ENCODE data around the gene HRH3. TPM values are rescaled to one million over a fixed set of nuclear protein-coding genes. Genes with fewer than 3 reads are reported as not detected.
A peak's percentile ranks its signal among the peaks of the same experiment; 100 is the strongest.

HRH3 gene
- total RNA-seq, 1 donor from 2014 or later = 0.07 TPM

DNA sequence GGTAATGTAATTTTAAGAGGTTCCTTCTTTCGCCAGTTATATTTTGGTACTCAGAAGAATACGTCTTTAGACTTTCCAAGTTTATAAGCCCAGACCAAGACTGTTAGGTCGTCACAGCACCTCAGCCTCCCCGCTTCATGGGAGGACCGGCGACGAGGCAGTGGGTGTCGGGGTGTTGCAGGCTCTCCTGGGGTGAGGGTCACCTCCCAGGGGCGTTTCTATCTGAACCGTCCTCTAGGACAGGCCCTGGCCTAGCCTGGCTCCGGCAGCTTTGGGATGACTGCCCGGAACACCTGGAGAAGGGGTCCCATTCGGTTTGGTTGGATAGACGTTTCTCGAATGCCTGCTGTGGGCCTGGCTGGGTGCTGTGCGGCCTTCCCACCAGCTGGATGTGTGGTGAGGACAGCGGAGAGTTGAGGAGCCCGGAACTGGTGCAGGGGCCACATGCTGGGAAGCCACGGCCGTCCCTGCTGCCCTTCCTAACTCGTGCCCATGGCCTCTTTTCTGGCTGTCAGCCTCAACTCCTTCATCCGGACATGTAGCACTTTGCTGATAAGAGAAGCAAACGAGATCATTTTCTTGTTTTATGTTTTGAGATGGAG lies 19.3 kb upstream of the HRH3 start:
- Mint-ChIP-seq H3K36me3 (ENCODE audit: low read depth, unreplicated experiment) (peaks cover 14% of the 10 kb centered on the region), H3K9me3 (ENCODE audit: unreplicated experiment) (no peaks in the 10 kb centered on the region), H3K27ac (ENCODE audit: unreplicated experiment) (peak overlapping the region; percentile 66), H3K4me1 (ENCODE audit: low read depth, unreplicated experiment) (peaks cover 10% of the 10 kb centered on the region), H3K27me3 (ENCODE audit: low read depth, unreplicated experiment) (no peaks in the 10 kb centered on the region), H3K4me3 (ENCODE audit: unreplicated experiment) (peak overlapping the region; percentile 92)
- peaks cover 53% of the 10 kb centered on the region for H4K20me1 ChIP-seq (ENCODE audit: insufficient read depth, low read length)
- peaks cover 54% of the 10 kb centered on the region for H3K79me2 ChIP-seq (ENCODE audit: insufficient read depth, low read length)
- no peak for TF ChIP-seq EZH2 (IDR thresholded peaks at IDR 0.05; ENCODE audit: insufficient read depth, low read length)
- TF ChIP-seq, protein P1, sequence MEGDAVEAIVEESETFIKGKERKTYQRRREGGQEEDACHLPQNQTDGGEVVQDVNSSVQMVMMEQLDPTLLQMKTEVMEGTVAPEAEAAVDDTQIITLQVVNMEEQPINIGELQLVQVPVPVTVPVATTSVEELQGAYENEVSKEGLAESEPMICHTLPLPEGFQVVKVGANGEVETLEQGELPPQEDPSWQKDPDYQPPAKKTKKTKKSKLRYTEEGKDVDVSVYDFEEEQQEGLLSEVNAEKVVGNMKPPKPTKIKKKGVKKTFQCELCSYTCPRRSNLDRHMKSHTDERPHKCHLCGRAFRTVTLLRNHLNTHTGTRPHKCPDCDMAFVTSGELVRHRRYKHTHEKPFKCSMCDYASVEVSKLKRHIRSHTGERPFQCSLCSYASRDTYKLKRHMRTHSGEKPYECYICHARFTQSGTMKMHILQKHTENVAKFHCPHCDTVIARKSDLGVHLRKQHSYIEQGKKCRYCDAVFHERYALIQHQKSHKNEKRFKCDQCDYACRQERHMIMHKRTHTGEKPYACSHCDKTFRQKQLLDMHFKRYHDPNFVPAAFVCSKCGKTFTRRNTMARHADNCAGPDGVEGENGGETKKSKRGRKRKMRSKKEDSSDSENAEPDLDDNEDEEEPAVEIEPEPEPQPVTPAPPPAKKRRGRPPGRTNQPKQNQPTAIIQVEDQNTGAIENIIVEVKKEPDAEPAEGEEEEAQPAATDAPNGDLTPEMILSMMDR (IDR thresholded peaks at IDR 0.05; ENCODE audit: insufficient read depth, low read depth, low read length) = no peak
- H3K27me3 ChIP-seq (ENCODE audit: insufficient read depth, low read length) = no peaks in the 10 kb centered on the region
- H3K4me2 ChIP-seq (ENCODE audit: low read length) = peak overlapping the region; percentile 86
- no peaks in the 10 kb centered on the region for H3K36me3 ChIP-seq (ENCODE audit: insufficient read depth, low read length)
- DNase-seq (ENCODE audit: low read depth) (peak; percentile 1), FAIRE-seq (no peak)
- H3K4me1 ChIP-seq (ENCODE audit: insufficient read depth, low read length) = peaks cover 9% of the 10 kb centered on the region
- H3K4me3 ChIP-seq (ENCODE audit: insufficient read depth, low read depth, low read length) = peak overlapping the region; percentile 67
- H2AFZ ChIP-seq (ENCODE audit: low read depth, low read length) = peak overlapping the region; percentile 69
- no peaks in the 10 kb centered on the region for H3K9me3 ChIP-seq (ENCODE audit: insufficient read depth, low read depth, low read length)
- H3K27ac ChIP-seq (ENCODE audit: low read depth, low read length) = no peak overlapping the region
- peak overlapping the region; percentile 79 for H3K9ac ChIP-seq (ENCODE audit: low read length)

DNA sequence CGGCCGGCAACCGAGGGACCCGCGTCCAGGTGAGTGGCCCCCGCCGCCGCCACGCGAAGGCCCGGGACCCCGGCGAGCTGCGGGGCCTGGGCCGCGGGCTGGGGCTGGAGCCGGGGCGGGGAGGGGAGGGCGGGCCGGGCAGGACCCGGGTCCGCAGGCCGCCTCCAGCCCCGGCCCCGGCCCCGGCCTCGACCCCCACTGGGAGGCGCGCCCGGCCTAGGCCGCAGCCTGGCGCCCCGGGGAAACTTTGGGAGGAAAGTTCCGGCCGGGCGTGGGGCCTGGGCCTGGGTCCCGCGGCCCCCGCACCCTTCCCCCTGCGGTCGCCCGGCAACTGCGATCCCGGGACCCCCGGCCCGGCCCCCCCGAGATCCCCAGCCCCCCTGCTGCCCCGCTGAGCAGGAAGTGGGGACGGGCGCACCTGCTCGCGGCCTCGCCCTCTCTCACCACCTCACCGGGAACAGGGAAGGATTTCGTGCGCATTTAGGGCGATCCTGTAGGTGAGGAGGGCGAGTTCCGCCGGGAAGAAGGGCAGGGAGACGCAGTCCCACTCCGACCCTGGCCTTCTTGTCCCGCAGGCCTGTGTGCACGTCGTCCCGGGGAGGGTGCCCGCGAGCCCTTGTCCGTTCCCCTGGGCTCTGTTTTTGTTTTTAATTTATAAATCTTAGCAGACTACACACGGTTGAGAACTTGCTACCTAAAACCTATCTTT lies 18.6 kb upstream of the HRH3 start:
- TF ChIP-seq EZH2 (IDR thresholded peaks at IDR 0.05; ENCODE audit: insufficient read depth, low read length) = no peak
- TF ChIP-seq, protein P1 (IDR thresholded peaks at IDR 0.05; ENCODE audit: insufficient read depth, low read depth, low read length) = no peak
- Mint-ChIP-seq H3K9me3 (ENCODE audit: unreplicated experiment) (peaks cover 2% of the 10 kb centered on the region), H3K4me1 (ENCODE audit: low read depth, unreplicated experiment) (peaks cover 10% of the 10 kb centered on the region), H3K27me3 (ENCODE audit: low read depth, unreplicated experiment) (peaks cover under 1% of the 10 kb centered on the region), H3K27ac (ENCODE audit: unreplicated experiment) (peak overlapping the region; percentile 66), H3K4me3 (ENCODE audit: unreplicated experiment) (peak overlapping the region; percentile 92), H3K36me3 (ENCODE audit: low read depth, unreplicated experiment) (peaks cover 11% of the 10 kb centered on the region)
- DNase-seq (ENCODE audit: low read depth) (no peak), FAIRE-seq (no peak)
- Histone ChIP-seq H3K79me2 (ENCODE audit: insufficient read depth, low read length) (peaks cover 47% of the 10 kb centered on the region), H3K36me3 (ENCODE audit: insufficient read depth, low read length) (no peaks in the 10 kb centered on the region), H3K4me2 (ENCODE audit: low read length) (peak overlapping the region; percentile 86), H3K9me3 (ENCODE audit: insufficient read depth, low read depth, low read length) (peaks cover 2% of the 10 kb centered on the region), H3K27ac (ENCODE audit: low read depth, low read length) (no peak overlapping the region), H3K4me1 (ENCODE audit: insufficient read depth, low read length) (peaks cover 9% of the 10 kb centered on the region), H4K20me1 (ENCODE audit: insufficient read depth, low read length) (peaks cover 46% of the 10 kb centered on the region), H2AFZ (ENCODE audit: low read depth, low read length) (peak overlapping the region; percentile 69), H3K4me3 (ENCODE audit: insufficient read depth, low read depth, low read length) (peak overlapping the region; percentile 67), H3K27me3 (ENCODE audit: insufficient read depth, low read length) (no peaks in the 10 kb centered on the region), H3K9ac (ENCODE audit: low read length) (peak overlapping the region; percentile 79)

Data from astrocyte (in vitro differentiated cells and primary cell).